ENCODE measurements around the gene ATOSA. TPM values are rescaled to one million over a fixed set of nuclear protein-coding genes. Genes with fewer than 3 reads are reported as not detected.

The ATOSA gene, protein sequence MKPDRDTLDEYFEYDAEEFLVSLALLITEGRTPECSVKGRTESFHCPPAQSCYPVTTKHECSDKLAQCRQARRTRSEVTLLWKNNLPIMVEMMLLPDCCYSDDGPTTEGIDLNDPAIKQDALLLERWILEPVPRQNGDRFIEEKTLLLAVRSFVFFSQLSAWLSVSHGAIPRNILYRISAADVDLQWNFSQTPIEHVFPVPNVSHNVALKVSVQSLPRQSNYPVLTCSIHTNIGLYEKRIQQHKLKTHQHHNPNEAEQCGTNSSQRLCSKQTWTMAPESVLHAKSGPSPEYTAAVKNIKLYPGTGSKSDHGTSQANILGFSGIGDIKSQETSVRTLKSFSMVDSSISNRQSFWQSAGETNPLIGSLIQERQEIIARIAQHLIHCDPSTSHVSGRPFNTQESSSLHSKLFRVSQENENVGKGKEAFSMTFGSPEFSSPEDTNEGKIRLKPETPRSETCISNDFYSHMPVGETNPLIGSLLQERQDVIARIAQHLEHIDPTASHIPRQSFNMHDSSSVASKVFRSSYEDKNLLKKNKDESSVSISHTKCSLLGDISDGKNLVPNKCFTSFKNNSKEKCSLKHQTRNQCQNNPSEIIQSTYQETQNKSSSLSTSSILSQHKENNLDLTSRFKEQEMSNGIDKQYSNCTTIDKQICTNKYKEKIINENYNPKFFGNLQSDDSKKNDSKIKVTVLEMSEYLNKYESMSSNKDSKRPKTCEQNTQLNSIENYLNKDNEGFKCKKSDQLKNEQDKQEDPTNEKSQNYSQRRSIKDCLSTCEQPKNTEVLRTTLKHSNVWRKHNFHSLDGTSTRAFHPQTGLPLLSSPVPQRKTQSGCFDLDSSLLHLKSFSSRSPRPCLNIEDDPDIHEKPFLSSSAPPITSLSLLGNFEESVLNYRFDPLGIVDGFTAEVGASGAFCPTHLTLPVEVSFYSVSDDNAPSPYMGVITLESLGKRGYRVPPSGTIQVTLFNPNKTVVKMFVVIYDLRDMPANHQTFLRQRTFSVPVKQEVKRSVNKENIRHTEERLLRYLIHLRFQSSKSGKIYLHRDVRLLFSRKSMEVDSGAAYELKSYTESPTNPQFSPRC
- 0.23 and 1.6 TPM in 2 replicates for total RNA-seq (2014; rRNA removed; shearing (Covaris generic); ENCODE audit: low replicate concordance)

DNA sequence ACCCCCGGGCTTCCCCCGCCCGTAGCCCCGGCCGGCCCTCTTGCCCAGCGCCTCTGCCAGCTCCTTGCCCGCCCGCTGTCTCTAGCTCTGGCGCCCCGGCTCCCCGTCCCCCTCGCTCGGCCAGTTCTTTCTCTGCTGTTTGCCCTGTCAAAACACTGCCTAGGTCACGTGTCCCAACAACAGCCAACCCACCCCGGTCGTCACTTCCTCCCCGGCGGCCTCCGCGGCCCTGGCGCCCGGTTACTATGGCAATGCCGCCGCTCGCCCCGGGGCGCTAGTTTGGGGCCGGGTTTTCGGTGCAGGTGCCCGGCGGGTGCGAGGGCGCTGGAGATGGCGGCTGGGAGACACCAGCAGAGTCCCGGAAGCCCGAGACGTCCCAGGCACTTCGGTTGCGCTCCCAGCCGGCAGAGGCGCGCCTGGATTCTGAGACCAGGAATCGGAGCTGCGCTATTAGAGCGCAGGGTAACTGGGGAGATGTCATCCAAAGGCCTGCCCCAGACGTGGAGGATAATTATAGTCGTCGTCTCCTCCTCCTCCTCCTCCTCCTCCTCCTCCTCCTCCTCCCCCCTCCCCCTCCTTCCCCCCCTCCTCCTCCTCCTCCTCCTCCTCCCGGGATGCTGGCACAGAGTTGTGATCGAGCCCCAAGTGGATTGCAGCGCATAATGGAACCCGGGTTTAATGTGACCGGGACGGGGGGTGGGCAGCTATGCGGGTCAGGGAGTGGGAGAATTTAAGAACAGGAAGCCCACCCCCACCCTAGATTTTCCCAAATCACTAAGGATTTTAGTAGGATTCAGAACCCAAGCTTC, at the start of gene ATOSA:
ATOSA (minus strand) TSS at position 157 of the 809 bp plus-strand sequence. CDS start 1,367 bp downstream, outside the sequence.
- peak; percentile 84 for DNase-seq (ENCODE audit: low read depth)
- in situ Hi-C loops (cut with HindIII; ENCODE audit: low pct_unique_long_range_greater_than_20kb, low sequenced_read_pairs) = no loop called here

DNA sequence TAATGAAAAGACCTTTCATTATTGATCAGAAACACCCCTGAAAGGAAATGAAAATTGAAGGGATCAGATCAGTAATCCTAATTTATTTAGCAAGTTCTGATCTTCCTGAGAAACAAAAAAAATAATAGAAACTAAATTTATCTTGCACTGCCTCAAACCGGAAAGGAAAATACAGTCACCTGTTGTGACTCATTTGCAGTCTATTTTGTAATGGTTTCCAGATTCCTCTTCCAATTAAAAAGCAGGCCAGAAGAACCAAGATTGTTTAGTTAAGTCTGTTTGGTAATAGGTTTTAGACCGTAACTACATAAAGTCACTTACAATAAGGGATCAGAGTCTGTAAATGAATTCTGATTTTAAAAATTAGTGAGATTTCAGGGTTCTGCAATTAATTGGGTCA, 49.7 kb upstream of the ATOSA start:
- in situ Hi-C loops (cut with HindIII; ENCODE audit: low pct_unique_long_range_greater_than_20kb, low sequenced_read_pairs) = no loop called here
- DNase-seq (ENCODE audit: low read depth) = no peak

DNA sequence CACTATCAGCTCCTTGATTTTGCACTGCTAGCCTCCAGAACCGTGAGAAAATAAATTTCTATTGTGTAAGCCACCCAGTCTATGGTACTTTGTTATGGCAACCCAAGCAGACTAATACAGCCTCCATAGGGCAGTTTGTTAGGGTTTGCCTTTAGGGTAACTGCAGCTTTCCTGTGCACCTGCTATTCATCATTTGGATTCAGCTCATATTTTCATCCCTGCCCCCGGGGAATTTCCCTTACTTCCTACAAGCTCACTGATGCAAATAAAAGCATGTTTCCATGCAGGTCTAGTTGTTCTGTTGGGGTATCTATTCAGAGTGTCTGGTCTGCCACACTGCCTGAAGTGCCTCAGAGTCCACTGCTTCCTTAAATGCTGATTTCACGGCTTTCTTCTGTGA, 48.6 kb upstream of the ATOSA start:
- in situ Hi-C loops (cut with HindIII; ENCODE audit: low pct_unique_long_range_greater_than_20kb, low sequenced_read_pairs) = no loop called here
- DNase-seq (ENCODE audit: low read depth) = no peak

DNA sequence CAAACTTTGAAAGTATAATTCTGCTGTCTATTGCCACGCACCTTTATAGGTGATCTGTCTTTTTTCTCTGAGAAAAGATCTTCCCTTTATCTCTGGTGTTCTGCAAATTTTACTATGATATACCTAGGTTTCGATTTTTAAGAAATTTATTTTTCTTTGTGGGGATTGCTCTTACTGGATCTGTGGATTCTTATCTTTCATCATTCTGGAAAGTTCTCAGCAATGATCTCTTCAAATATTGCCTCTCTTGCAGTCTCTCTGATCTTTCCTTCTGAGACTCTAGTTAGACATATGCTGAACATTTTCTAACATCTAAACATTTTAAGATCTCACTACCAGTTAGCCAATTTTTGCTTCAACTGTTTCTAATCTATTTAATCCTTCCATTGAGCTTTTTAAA, 47.0 kb upstream of the ATOSA start:
- no peak for DNase-seq (ENCODE audit: low read depth)
- in situ Hi-C loops (cut with HindIII; ENCODE audit: low pct_unique_long_range_greater_than_20kb, low sequenced_read_pairs) = no loop called here

DNA sequence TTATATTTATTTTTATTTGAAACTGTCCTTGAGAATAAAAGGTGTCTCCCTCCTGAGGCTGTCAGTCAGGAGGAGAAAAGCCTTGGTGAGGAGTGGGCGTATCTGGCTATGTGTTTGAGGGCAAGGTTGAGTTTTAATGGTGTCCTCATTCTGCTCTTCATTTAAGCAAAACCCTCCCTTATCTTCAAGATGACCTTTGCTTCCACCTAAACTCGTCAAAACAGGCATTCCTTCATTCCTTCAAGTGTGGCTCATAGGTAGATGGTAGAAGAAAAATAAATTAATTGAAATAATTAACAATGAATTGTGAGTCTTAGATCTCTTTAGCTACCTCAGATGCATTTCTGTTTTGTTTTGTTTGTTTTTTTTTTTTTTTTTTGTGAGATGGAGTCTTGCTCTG, 39.4 kb upstream of the ATOSA start:
- DNase-seq (ENCODE audit: low read depth) = no peak
- in situ Hi-C loops (cut with HindIII; ENCODE audit: low pct_unique_long_range_greater_than_20kb, low sequenced_read_pairs) = no loop called here

DNA sequence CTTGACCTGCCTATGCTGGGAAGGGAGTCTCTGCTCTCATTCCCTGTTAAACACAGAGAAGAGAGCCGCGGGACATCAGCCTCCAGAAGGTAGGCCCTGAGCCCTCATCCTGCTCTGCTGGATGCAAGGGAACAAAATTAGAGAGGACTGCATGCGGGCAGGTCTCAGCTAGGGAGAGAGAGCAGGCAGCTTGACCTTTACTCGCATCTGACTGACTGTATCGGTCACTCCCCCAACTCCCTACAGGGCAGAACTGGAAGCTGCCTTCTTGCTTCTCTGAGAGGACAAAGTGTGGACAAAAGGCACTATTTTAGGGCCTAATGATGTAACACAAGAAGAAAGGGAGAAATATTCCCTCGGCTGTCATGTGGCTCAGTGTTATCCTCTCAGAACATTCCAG, 38.7 kb upstream of the ATOSA start:
- in situ Hi-C loops (cut with HindIII; ENCODE audit: low pct_unique_long_range_greater_than_20kb, low sequenced_read_pairs) = no loop called here
- no peak for DNase-seq (ENCODE audit: low read depth)

DNA sequence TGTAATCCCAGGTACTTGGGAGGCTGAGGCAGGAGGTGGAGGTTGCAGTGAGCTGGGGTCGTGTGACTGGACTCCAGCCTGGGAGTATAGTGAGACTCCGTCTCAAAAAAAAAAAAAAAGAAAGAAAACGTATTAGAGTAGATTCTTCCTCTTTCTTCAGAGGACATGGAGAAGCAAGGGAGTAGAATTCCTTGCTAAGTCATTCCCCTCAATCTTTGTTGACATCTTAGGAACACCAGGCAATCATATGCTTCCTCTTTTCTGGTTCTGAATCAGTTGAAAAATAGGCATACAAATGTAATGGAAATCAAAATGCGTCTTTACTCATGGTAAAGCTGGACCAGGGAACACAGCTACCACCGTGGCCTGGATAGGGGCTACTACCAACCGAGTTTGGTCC, 38.3 kb upstream of the ATOSA start:
- in situ Hi-C loops (cut with HindIII; ENCODE audit: low pct_unique_long_range_greater_than_20kb, low sequenced_read_pairs) = no loop called here
- DNase-seq (ENCODE audit: low read depth) = no peak

DNA sequence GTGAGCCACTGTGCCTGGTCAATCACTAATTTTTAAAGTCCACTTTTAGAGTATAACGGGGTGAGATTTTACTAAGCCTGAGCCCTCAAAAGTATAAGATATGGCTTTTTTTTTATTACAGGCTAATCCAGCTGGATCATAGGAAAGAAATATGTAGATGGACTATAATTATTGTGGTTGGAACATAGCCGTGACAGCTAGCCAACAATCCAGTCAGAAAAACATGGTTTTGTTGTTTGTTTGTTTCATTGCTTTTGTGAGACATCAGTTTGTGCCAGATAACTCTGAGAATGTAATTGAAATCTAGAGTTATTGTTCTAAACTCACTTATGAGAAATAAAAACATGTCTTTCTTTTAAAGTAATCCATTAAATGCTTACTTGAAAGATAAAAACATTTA, 37.3 kb upstream of the ATOSA start:
- no peak for DNase-seq (ENCODE audit: low read depth)
- in situ Hi-C loops (cut with HindIII; ENCODE audit: low pct_unique_long_range_greater_than_20kb, low sequenced_read_pairs) = no loop called here

DNA sequence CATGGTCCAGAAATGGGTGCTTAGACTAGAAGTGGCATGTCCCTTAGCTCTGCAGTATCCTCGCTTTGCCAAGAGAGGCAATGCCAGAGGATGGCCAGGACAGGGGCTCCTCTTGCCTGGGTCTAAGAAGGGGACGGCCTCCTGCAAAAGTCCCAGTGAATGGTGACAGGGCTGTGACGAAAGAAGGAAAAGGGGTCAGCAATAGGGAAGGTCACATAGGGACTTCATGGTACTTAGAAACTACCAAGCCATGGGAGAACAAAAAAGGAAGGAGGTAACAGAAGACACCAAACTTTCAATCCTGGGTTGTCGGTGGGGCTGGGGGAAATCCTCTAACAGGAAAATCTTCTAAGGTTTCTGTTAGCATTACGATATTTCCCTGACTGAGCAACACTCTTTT, 36.2 kb upstream of the ATOSA start:
- in situ Hi-C loops (cut with HindIII; ENCODE audit: low pct_unique_long_range_greater_than_20kb, low sequenced_read_pairs) = no loop called here
- no peak for DNase-seq (ENCODE audit: low read depth)

DNA sequence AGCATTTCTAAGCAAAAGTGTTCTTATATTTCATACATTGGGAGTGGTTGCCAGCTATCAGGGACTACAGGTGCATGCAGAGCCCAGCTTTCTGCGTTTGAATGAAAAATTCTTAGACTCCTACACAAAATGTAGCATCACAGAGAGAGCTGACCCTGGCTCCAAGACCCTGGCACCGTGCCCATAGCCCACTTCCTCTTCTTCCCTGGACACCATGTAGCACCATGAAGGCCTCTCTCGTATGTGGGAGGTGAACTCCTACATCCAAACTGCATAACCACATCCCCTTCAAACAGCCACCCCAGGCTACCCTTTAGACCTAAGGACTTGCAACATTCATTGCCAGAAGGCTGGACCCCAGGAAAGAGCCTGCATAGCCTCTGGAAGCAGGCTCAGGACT, 35.8 kb upstream of the ATOSA start:
- DNase-seq (ENCODE audit: low read depth) = no peak
- in situ Hi-C loops (cut with HindIII; ENCODE audit: low pct_unique_long_range_greater_than_20kb, low sequenced_read_pairs) = no loop called here

DNA sequence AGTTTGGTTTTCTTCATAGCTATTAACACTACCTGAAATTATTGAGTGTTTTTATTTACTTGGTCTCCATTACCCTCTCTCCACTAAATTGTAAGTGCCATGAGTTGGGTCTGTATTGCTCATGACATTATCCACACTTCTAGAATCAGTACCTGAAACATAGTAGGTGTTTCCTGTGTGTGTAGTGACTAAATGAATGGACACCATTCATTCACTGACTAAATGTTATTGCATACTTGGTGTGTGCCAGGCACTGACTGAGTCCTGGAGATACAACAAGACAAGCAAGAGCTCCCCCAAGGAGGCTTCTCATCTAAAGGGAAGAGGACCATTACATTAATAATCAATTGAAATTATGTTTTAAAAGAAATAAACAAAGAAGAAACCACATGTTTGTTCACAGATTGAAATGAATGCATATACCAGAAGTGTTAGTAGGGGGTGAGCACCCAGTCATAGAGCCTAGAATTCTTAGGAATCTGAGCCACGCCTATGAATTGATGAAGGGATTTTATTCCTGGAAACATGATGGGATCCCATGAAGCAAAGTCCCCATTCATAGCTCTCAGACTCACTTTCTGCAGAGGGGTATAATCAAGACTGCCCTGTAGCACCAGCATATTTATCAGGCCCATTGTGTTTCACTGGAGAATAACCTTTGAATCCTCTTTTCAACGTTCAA, 31.7 kb upstream of the ATOSA start:
- no peak for DNase-seq (ENCODE audit: low read depth)
- in situ Hi-C loops (cut with HindIII; ENCODE audit: low pct_unique_long_range_greater_than_20kb, low sequenced_read_pairs) = no loop called here

DNA sequence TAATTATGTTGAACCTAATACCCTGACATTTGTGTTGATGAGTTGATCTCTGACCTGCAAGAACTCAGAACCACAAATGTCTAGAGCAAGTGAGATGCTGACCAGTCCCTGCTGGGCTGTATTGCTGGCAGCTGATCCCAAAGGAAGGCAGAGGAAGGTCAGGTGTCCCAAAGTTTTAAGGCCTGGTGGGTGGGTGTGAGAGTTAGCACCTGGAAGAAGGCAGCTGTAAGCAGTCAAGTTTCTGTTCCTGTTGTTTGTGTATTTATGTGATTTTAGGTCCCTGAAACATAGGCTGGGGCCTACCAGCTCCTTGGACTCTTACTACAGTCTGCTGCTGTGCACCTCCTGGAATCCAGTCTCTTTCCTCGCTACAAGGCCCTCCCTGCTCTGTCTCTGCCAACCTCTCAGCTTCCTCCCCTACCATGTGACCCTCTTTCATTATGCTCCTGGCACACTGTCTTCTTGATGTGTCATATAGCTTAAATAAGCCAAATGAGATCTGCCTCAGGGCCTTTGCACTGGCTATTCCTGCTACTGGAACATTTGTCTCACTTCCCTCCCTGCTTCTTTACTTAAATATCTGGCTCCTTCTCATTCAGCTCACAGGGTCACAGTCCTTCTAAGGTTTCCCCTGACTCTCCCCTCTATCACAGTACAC, 31.0 kb upstream of the ATOSA start:
- DNase-seq (ENCODE audit: low read depth) = no peak
- in situ Hi-C loops (cut with HindIII; ENCODE audit: low pct_unique_long_range_greater_than_20kb, low sequenced_read_pairs) = no loop called here

DNA sequence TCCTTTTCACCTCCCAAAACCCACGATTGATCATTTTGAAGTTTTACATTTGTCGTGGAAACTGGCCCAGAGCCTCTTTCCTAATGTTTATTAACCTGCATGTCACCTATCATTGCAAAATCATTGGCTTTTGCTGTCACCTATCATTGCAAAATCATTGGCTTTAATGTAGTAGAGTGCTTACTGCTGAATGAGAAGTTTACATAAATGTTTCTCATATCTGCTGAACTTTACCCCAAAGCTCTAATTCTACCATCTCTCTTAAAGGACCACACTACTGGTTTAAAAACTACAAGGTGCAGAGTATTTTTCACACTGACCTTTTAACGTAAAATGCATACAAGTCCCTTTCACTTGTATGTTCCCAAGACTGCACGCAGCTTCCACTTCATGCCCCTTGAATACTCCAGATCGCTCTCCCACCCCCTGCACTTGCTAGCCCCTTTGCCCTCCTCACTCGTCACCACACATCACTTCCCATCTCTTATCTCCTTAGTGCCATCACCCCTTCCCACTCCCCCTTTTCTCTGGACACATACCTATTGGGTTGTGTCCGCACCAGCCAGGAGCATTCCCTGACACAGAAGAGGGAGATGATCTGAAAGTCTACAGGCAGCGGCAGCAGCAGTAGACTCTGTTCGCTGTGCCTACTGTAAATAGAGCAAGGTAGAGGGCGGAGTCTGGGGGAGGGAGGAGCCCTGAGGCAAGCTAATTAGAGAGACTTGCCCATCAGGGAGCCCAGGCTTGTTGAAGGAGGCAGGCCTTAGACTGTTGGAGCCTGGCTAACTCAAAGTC, 30.2 kb upstream of the ATOSA start:
- in situ Hi-C loops (cut with HindIII; ENCODE audit: low pct_unique_long_range_greater_than_20kb, low sequenced_read_pairs) = no loop called here
- DNase-seq (ENCODE audit: low read depth) = no peak

DNA sequence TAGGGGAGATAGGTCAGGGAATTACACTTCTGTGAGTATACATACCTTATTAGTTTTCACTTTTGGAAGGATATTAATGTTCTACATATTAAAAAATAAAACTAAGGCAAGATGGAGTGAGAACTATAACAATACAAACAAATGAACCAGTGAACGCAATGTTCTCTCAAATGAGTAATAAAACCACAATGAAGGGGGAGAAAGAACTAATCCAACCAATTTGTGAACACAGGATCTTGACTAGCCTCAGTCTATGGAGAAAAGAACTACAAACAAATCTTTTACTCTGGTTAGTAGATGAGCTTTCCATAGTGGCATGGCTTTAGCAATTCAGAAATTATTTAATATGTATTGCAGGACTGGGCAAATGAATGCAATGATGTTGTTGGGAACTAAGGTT, 26.9 kb upstream of the ATOSA start:
- in situ Hi-C loops (cut with HindIII; ENCODE audit: low pct_unique_long_range_greater_than_20kb, low sequenced_read_pairs) = no loop called here
- DNase-seq (ENCODE audit: low read depth) = no peak

DNA sequence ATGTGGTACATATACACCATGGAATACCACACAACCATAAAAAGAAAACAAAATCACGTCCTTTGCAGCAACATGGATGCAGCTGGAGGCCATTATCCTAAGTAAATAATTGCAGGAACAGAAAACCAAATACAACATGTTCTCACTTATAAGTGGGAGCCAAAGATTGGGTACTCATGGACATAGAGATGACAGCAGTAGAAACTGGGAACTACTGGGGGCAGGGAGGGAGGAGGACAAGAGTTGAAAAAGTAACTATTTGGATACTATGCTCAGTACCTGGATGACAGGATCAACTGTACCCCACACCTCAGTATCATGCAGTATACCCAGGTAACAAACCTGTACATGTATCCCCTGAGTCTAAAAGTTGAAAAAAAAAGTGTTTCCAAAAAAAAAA, 23.2 kb upstream of the ATOSA start:
- in situ Hi-C loops (cut with HindIII; ENCODE audit: low pct_unique_long_range_greater_than_20kb, low sequenced_read_pairs) = no loop called here
- DNase-seq (ENCODE audit: low read depth) = no peak

DNA sequence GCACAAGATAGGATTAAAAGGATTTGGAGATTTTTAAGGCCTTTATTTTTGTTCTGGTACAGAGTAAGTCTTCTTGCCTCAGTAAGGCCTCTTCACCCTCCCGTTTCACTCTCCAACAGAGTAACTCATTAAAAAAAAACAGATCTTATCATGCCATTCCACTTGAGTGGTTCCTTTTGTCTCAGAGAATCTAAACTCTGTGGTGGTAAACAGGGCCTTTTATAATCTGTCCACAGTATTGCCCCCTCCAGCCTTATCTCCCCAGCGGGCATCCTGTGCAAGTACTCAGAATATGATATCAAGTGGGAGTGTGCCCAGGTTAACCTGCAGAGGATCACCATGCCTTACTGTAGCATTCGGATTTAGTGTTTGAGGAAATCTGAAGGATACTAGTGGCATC, 20.3 kb upstream of the ATOSA start:
- in situ Hi-C loops (cut with HindIII; ENCODE audit: low pct_unique_long_range_greater_than_20kb, low sequenced_read_pairs) = no loop called here
- no peak for DNase-seq (ENCODE audit: low read depth)

DNA sequence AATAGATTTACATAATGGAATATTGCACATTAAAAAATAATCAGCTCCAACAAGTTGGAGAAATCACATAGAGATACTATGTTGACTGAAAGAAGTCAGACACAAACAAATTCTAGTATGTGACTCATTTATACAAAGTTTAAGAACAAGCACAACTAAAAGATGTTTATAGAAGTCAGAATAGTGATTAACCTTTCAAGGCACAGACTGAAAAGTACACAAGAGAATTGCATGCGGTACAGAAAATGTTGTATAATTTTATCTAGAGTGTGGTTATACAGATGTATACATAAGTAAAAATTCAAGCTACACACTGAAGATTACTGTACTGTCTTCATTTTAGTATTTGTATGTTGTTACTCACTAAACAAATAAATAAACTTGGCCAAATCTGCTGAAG, 19.3 kb upstream of the ATOSA start:
- no peak for DNase-seq (ENCODE audit: low read depth)
- in situ Hi-C loops (cut with HindIII; ENCODE audit: low pct_unique_long_range_greater_than_20kb, low sequenced_read_pairs) = no loop called here
